Measurements from ENCODE around the gene ADGRG1.

DNA sequence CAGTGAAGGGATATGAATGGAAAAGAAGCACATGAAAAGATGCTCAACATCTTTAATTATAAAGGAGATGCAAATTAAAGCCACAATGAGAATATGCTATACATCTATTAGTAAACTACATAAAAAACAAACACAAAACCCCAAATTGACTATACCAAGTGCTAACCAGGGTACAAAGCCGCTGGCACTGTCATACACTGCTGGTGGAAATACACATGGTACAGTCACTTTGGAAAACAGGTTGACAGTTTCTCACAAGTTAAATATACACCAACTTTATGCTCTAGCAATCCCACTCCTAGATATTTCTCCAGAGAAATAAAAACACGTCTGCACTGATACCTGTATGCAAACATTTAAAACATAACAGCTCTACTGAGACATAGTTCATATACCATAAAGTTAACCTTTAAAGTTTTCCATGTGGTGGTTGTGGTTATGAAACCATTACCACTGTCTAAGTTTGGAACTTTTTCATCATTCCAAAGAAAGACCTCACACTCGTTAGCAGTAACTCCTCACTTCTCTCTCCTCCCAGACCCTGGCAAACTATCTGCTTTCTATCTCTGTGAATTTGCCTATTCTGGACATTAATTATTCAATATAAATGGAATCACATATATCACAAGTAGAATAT is 43.3 kb upstream of the ADGRG1 start:
- TF ChIP-seq CTCF (IDR thresholded peaks at IDR 0.05) = no peak
- no peak for TF ChIP-seq ZFX (IDR thresholded peaks at IDR 0.05; ENCODE audit: borderline replicate concordance)
